ENCODE measurements around the gene ZSCAN10.

DNA sequence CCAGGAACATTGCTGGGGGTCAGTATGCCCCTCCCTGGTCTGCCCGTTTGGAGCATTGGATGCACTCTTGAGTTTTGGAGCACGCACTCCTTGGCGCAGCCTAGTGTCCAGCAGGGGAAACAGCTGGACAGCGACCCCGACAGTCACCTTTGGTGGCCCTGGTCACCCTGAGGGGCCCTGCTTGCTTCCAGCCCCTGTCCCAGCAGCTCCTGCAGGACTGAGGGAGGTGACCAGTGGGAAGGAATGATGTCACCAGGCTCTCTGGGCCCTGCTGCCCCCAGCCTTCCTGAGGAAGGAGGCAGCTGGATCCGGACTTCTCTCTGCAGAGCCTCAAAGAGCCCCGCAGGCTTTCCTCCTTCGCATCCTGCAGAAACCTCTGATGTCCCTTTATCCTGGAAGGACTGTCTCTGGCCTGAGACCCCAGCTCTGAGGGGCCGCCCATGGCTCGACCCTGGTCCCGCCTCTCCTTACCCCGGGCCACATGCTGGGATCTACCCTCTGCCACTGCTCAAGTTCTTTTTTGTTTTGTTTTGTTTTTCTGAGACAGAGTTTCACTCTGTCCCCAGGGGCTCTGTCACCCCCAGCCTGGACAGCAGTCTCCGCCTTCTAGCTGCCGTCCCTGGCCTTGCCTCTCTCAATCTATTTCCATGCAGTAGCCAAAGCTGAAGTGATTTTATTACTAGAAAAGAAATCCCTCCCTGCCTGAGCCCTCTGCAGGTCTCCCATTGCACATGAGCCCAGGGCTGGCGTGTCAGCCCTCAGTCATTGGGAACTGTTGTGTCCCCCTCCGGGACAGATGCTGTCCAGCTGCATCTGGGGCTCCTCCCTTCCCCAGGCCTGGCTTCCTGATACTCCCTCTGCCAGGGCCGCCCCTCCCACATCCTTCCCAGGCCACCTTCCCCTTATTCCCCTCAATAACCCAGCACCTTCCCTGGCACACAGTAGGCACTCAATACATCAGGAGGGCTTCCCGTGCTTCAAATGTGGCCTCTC lies 11.6 kb downstream of the ZSCAN10 start:
- TF ChIP-seq, protein P1, sequence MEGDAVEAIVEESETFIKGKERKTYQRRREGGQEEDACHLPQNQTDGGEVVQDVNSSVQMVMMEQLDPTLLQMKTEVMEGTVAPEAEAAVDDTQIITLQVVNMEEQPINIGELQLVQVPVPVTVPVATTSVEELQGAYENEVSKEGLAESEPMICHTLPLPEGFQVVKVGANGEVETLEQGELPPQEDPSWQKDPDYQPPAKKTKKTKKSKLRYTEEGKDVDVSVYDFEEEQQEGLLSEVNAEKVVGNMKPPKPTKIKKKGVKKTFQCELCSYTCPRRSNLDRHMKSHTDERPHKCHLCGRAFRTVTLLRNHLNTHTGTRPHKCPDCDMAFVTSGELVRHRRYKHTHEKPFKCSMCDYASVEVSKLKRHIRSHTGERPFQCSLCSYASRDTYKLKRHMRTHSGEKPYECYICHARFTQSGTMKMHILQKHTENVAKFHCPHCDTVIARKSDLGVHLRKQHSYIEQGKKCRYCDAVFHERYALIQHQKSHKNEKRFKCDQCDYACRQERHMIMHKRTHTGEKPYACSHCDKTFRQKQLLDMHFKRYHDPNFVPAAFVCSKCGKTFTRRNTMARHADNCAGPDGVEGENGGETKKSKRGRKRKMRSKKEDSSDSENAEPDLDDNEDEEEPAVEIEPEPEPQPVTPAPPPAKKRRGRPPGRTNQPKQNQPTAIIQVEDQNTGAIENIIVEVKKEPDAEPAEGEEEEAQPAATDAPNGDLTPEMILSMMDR (IDR thresholded peaks at IDR 0.05) = peak in 1 of 5 experiments; percentile 8
- TF ChIP-seq POLR2A (IDR thresholded peaks at IDR 0.05) (no peak), EP300 (IDR thresholded peaks at IDR 0.05) (no peak)
